ENCODE data around the gene TASOR.
"Not testable (repeated sequence)": the region's sequence is repeated elsewhere in the genome, so short reads cannot be mapped to it uniquely, and the experiment has no call there.

Gene TASOR

GRCh38 chr3:56683122-56683817 is at the start of gene TASOR:
TASOR (minus strand) TSS chr3:56683265; CDS start chr3:56683006, 259 bp downstream.
- peak; percentile 92 for DNase-seq

- no peak for DNase-seq
Observed at GRCh38 chr3:56732109-56732508, 49.0 kb upstream of the TASOR start.

DNA sequence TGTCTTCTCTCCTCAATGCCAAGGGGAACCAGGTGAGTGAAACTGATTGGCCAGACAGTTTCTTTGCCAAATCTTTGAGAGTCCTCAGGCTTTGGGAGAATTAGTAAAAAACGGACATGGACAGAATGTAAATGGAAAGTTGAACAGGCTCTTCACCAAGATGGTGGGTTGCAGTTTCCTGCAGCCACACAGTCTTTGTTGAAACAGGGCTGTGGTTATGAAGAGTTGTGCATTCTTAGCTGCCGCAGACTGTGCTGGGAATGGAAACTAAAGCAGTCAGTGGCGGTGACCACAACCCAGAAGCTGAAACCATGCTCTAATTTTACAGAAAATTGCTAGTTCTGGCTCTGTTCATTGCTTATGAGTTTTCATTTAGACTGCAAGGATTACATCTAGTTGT is 42.1 kb upstream of the TASOR start:
- DNase-seq = peak; percentile 51

- DNase-seq = no peak
Observed at GRCh38 chr3:56724676-56725075, 41.6 kb upstream of the TASOR start.

- DNase-seq = no peak
Observed at GRCh38 chr3:56720849-56721248, 37.8 kb upstream of the TASOR start.

DNA sequence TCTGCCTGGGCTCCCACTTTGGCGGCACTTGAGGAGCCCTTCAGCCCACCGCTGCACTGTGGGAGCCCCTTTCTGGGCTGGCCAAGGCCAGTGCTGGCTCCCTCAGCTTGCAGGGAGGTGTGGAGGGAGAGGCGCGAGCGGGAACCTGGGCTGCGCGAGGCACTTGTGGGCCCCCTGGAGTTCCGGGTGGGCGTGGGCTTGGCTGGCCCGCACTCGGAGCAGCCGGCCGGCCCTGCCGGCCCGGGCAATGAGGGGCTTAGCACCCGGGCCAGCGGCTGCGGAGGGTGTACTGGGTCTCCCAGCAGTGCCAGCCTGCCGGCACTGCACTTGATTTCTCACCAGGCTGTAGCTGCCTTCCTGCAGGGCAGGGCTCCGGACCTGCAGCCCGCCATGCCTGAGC is 35.7 kb upstream of the TASOR start:
- DNase-seq = not testable (repeated sequence)

DNA sequence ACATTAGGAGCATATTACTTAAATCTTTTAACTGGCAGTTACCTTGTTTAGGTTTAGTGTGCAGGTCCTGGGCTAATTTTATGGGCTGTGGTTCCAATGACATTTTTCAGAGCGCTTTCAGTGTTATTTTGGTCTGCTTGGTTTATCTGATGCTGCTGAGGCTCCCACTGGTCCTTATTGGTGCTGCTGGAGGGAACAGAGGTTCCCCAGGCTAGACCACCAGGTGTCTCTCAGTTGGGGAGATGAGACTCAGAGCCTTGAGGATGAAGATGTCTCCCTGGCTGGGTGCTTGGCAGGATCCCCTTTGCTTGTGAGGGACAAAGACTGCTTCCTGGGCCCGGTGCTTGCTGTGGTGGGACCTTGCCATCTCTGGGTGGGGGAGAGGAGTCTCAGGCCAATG is 28.3 kb upstream of the TASOR start:
- DNase-seq = peak; percentile 13

- peak; percentile 57 for DNase-seq
Observed at GRCh38 chr3:56707412-56707811, 24.3 kb upstream of the TASOR start.

DNA sequence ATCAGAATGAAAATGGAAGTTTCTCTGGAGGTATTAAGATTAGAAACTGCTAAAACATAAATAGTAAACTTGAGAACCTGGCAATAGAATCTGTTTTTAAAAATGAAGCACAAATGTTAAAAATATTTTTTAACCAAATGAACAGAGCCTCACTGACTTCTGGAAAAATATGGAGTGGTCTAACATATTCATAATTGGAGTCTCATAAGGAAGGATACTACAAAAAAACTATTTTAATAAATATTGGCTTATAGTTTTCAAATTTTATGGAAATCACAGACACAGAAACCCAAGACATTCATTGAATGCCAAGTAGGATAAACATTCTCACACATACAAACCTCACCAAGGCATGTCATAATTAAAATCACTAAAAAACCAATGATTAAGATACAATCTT is 23.6 kb upstream of the TASOR start:
- DNase-seq = no peak

DNA sequence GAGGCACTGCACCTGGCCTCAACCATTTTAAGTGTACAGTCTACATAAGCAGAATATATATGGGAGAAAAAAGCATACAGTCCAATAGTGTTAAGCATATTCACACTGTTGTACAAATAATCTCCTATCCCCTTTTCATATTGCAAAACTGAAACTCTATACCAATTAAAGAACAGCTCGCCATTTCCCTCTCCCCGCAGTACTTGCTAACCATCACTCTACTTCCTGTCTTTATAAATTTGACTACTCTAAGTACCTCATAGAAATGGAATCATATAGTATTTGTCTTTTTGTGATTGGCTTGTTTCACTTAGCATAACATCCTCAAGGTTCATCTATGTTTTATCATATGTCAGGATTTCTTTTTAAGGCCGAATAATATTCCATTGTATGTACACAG is 21.6 kb upstream of the TASOR start:
- peak; percentile 26 for DNase-seq

GRCh38 chr3:56702490-56703315 is 19.6 kb upstream of the TASOR start:
- peak; percentile 74 for DNase-seq

DNA sequence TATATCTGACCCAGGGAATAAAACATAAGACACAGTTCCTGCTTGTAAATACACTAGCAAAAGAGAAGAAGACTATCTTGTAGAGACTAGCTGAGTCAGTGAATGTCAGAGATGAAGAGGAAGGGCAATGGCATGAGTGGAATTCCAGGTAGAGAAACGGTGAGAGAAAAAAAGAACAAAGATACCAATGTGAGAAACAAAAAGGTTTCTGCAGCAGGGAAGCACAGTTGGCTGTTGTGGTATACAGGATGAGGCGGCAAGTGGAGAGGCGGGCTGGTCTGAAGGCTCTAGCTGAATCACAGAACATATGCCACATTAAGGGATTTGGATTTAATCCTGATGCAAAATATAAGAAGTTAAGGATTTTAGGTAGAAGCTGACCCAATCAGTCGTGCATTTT is 17.1 kb upstream of the TASOR start:
- no peak for DNase-seq

DNA sequence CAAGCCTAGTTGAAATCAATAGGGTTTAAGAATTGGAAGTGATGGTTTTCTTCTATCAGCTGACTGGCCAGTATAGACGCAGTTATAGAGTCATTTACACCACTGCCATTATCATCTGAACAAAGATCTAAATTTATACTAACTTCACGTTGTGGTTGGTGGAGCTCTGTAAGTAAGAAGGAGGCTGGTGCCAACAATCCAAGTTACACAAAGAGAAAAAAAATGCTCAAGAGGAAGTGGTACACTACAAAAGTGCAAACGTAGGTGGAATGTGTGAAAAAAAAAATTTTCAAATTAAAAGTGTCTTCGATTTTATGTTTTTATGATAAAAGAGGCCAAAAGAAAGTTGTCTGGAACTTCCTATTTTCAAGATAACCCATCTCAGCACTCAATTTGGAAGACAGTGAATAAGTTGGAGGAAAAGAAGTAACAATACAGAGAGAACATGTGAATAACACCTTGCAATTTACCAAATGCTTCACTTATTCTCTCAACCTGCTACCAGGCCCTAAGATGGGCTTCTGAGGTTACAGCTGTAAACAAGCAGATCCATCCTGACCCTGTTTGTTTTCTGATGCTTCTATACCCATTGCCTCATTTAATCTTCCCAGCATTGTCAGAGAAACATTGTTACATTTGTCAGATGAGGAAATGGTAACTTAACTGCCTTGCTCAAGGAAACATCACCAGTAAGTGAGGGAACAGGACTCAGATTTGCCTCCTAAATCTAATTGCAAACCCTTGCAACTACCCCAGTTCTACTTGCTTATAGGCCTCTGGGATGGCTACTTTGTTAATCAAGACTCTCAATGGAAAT is 12.0 kb upstream of the TASOR start:
- DNase-seq = no peak

DNA sequence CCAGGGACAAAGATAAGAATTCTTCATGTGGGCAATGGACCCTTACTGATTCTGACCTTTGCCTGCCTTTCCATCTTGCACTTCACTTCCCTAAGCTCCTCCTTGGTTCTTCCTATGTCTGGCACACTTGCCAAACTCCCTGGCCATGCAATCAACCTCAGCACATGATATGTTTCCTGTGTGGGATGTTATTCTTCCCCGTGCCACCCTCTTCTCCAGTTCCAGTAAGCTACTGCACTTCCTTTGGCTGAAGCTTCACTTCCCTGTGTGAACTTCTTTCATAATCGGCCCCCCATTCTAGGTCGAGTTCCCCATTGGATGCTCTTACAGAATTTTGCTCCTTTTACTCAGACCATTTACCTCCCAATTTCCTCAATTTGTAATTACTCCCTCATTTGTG is 10.7 kb upstream of the TASOR start:
- DNase-seq = peak; percentile 10

DNA sequence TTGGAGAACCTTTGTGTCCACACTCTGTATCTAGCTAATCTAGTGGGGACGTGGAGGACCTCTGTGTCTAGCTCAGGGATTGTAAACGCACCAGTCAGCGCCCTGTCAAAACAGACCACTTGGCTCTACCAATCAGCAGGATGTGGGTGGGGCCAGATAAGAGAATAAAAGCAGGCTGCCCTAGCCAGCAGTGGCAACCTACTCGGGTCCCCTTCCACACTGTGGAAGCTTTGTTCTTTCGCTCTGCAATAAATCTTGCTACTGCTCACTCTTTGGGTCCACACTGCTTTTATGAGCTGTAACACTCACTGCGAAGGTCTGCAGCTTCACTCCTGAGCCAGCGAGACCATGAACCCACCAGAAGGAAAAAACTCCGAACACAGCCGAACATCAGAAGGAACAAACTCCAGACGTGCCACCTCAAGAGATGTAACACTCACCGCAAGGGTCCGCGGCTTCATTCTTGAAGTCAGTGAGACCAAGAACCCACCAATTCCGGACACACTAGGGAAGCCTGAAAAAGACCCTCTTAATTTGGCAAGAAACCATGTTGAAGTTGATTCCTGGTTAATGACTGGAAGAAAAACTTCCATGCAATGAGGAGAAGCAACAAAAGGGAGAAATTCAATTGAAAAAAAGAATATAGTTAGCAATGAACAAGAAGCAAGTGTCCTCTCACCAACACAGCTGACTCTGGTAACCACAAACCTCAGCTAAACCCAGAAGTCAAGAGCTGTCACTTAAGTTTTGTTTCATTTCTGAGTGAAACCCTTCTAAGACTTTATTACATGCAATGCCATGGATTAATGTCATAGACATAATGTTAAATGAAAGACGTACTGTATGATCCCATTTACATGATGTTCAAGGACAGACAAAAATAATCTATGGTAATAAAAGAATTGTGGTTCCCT is 9.7 kb upstream of the TASOR start:
- peak; percentile 39 for DNase-seq

DNA sequence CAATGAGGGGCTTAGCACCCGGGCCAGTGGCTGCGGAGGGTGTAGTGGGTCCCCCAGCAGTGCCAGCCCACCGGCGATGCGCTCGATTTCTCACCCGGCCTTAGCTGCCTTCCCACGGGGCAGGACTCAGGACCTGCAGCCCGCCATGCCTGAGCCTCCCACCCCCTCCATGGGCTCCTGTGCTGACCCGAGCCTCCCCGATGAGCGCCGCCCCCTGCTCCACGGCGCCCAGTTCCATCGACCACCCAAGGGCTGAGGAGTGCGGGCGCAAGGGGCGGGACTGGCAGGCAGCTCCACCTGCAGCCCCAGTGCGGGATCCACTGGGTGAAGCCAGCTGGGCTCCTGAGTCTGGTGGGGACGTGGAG is 8.9 kb upstream of the TASOR start:
- not testable (repeated sequence) for DNase-seq

DNA sequence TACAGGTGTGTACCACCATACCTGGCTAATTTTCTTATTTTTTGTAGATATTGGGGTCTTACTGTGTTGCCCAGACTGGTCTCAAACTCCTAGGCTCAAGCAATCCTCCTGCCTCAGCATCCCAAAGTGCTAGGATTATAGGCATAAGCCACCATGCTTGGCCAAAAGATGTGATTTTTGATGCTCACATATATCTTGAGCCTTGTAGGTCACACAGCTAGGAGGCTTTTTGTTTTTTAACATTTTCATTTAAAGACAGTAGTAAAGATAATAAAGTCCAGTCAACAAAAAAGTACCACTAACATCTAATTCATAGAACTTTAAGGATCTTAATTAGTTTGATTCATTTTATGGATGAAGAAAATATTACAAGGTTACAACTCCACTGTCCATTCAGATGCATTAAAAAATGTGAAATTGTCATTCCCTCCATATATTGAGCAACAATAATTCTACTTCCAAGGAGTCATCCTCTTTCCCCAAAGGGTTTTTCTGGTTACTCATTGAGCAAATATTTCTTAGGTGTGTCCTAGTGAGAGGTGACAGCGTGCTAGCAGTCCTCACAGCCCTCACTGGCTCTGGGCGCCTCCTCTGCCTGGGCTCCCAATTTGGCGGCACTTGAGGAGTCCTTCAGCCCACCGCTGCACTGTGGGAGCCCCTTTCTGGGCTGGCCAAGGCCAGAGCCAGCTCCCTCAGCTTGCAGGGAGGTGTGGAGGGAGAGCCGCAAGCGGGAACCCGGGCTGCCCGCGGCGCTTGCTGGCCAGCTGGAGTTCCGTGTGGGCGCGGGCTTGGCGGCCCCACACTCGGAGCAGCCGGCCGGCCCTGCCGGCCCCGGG is 8.3 kb upstream of the TASOR start:
- DNase-seq = no peak

- no peak for DNase-seq
Observed at GRCh38 chr3:56689303-56689702, 6.2 kb upstream of the TASOR start.

- DNase-seq = no peak
Observed at GRCh38 chr3:56688191-56688590, 5.1 kb upstream of the TASOR start.

- no peak for DNase-seq
Observed at GRCh38 chr3:56684029-56684428, 964 bp upstream of the TASOR start.

GRCh38 chr3:56682462-56683121 is 473 bp downstream of the TASOR start:
- DNase-seq = peak; percentile 81

Measured in CD4-positive, alpha-beta T cell treated with Interleukin-17A for 4 hours (primary cell).